NOMO-1 (cell line): ENCODE results near the gene WWC2.
"Not testable (repeated sequence)": the region's sequence is repeated elsewhere in the genome, so short reads cannot be mapped to it uniquely, and the experiment has no call there.

ENCODE experiments used
- DNase-seq, 2 experiments: peaks; one replicate each; lab custom pipeline; 2025; ENCODE audit not compliant: unreplicated experiment in 2 of 2; lab: John Stamatoyannopoulos, UW

The WWC2 gene

DNA sequence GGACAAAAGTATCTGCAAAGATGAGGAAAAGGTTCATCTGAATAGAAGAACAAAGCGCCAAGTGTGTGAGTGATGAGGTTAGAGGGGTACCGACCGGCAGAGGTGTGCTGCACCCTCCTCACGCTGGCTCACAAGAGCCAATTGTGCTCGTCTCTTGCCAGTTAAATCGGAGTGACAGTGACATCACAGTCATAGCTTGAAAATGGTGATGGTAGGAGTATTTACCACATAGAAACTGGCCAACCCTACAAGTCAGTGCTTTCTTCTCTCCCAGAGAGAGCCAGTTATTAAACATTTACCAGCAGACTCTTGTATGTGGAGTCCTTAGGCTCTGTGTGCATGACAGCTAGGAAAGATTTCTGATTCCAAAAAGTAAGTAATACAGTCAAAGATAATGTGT lies 188.6 kb downstream of the WWC2 start:
- no peak for DNase-seq

DNA sequence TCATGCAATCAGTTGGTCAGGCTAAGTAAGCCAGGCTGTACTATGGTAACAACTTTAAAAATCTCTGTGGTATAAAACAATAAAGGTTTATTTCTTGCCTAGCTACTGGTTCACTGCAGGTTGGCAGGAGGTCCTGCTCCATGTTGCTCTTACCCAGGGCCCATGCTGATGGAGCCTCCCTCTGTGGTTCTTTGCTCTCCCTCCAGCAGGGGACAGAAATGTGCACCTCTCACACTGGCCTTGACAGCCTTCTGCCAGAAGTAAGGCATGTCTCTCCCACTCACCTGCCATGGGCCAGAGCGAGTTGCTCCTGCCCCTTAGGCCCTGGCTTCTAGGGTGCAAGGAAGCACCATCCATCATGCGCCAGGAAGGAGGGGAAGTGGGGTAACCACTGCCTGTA lies 189.9 kb downstream of the WWC2 start:
- DNase-seq, result no peak

DNA sequence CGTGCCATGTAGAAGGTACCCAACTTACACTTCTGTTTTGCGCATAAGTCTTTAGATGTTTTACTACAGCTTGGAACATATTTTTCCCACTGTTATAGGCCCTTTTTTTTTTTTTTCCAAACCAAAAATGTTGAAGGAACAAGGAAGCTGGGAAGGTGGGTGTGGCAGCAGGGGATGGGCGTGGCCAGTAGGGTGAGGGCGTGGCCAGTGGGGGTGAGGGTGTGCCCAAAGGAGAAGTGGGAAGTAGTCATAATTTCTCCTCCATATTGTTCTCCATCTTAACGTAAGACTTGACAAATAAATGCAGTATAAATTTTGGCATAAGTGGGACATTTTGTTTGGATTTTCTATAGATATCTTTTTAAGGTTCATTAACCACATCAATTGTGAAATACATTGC lies 190.6 kb downstream of the WWC2 start:
- no peak for DNase-seq

DNA sequence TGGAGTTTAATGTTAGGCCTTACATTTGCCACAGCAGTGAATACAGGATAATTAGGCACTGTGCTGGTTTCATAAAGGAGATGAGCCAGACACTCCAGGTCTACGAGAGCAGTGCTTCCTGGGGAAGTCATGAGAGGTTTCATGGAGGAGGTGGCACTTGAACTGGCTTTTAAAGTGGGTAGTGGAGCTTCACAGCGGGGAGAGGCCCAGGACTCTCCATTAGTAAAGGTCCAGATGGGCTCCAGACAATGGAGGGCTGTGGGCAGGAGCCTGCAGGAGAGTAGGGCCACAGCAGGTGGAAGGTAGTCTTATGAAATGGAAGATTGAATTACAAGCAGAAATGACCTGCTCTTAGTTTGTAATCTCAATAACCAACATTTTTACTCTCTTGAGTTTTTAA lies 192.0 kb downstream of the WWC2 start:
- DNase-seq, result no peak

DNA sequence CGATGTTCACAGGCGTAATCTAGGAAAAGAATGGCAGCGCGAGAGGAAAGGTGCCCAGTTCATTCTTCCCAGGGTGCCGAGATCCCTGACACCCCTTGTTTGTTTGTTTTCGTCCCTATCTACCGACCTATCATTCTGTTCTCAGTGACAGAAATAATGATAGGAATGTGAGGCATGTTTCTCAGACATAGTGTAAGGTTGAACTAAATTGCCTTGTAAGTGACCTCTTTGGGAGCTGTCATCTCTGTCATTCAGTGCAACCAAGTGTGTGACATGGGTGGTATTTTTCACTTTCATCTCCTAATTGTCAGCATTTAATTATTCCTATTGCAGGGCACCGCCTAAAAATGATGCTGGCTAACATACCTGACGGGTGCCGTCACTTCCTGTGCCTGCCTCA lies 196.7 kb downstream of the WWC2 start:
- DNase-seq, result no peak

DNA sequence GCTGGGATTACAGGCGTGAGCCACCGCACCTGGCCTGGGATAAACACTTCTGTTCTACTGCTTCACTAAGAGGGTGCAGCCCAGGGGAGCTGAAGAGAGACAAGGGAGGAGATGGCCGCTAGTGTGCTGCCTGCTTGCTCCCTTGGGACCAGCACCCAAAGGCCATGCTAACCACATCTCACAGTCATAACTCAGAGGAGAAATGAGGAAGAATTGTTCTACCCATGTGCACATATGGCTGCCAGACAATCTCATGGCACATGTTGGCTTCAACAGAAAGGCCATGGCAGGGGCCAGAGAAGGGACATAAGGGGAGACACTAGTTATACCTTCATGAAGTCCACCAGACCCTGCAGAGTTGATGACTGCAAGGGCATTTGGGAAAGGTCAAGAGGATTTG lies 198.6 kb downstream of the WWC2 start:
- DNase-seq, result no peak

DNA sequence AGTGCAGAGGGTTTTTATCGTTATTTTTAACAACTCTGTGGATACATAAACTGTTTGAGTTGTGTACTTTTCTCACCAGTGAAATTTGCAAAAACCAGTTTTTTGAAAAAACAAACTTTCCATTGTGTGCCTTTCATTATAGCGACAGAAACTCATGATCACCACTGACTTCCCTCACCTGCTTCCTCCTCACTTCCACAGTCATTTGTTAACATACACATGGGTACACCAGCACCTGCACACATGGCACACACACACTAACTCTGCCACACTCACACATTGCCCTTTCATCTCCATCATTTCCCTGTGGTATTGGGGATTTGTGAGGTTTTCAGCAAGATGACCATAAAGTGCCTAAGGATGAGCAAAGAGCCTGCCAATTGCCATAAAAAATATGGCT lies 200.4 kb downstream of the WWC2 start:
- DNase-seq, result no peak

DNA sequence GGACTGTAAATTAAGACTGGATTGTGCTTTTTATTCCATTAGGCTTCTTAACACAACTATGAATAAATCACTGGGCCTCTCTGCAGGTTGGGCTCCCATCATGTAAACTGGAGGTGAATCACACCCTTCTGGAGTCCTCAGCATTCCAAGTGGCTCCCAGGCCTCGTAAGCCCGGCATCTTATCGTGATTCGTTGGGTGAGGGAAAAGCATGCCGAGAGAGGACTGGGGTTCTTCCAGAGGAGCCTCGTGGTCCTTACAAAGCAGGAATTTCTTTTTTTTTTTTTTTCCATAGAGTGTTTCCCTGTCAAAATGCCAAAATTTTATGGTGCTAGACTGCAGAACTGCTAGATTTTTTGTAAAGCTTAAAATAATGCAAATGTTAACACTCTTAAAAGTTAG lies 201.0 kb downstream of the WWC2 start:
- no peak for DNase-seq

DNA sequence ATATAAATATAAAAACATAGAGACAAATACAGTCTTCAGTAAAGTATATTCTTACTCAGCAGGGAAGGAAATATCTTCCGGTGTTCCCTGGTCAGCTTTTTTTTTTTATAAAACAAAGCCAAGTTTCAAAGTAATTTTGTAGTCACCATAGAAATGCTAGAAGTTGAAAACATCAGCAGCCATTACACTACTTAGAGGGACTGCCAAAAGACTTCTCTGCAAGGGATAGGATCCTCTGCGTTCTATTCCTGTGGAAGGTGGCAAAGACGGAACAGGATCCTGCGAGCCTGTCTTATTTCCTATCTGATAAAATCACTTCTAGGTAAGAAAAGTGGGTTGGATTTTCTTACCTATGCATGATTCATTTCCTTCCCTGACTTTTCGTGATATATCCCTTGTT lies 201.6 kb downstream of the WWC2 start:
- no peak for DNase-seq

DNA sequence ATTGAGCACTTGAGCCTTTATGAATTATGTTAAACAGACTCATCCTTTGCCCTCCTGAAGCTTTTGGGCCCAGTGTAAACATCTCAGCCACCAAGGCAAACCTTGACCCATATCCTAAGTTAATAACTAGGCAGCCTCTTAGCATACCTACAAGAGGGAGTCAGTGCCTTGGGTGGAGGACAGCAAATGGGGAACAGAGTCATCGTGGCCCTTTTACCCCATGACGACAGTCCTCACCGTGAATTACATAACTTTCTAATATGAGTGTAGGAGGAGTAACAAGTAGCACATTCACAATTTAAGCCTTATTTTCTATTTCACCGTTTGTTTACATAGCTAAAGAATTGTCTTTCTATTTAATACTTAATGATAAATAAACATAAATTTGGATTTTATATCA lies 204.2 kb downstream of the WWC2 start:
- DNase-seq, result peak; percentile 13 to 19

DNA sequence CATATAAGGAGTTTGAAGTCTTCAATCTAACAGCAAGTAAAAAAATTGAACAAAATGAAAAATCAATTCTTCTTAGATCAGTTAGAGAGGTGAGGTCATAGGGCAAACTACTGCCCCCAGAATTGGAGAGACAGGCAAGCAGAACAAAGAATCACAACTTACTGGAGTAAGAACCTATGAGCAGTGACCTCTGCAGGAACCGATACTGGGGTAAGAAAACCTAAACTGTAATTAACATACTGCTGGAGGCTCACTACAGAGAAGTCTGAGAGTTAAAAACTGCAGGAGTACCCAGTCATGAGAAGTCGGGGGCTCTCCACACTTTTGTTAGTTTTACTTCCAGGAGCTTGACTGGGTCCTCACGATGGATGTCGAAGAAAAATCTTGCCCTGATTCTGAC lies 205.0 kb downstream of the WWC2 start:
- peak in 1 of 2 experiments; percentile 10 for DNase-seq

DNA sequence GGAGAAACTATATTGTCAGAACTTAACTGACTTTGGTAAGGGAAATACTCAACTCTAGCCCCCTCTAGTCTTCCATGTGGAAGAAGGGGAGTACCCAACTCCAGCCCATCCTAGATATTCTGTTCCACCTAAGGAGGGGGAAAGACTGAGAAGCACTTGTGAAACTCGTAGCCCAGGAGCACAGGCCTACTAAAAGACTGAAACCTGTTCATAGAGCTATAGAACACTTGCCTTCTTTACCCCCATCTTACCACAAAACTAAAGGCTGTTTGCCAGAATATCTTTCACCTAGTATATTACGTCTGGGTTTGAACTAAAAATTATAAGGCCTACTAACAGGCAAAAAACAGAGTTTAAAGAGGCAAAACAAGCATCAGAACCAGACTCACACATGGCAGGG lies 205.5 kb downstream of the WWC2 start:
- DNase-seq, result no peak

DNA sequence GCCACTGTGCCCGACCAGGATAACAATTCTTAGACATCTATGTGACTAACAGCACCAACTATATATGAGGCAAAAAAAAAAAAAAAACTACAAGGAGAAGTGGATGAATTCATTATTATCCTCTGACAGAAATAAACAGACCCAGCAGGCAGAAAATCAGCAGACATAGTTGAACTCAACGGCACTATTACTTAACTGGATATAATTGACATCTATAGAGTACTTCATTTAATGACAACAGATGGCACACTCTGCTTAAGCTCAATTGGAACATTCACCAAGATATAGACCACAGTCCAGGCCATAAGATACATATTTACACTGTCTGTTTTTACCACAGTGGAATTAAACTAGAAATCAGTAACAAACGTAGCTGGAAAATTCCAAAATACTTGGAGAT lies 207.8 kb downstream of the WWC2 start:
- DNase-seq, result no peak

DNA sequence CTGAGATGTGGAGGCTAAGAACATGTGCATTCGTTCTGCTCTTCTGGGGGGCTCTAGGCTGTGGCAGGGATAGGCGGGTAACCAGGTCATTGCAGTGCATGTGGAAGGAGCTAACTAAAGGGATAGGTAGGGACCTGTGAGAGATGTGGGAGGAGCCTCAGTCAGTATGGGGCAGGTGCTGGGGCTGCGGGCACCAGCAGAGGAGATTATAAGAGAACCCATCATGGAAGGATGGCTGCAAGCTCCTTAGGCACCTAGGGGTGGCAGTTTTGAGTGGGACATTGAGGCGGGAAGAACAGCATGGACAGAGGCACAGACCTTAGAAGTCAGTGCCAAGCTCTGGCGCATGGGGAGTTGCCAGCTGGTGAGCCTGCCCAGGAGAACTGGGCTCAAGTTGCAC lies 213.8 kb downstream of the WWC2 start:
- no peak for DNase-seq

DNA sequence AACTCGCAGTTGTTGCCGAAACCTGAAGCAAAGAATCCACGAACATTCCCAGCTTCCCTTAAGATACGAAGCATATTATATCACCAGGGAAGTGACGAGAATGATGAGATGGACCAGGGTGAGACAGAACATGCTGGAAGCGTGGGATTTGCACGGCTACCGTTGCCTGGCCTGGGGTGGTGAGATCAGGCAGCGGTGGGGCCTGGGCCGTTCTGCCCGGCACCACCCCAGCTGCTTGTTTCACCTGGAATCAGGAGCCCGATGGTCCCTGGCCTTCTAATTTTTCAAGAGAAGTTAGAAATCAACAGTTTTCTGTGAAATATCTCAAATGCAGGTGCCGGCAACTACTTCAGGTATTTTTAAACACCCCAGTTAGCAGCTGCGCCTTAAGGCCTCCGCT lies 215.3 kb downstream of the WWC2 start:
- no peak for DNase-seq

DNA sequence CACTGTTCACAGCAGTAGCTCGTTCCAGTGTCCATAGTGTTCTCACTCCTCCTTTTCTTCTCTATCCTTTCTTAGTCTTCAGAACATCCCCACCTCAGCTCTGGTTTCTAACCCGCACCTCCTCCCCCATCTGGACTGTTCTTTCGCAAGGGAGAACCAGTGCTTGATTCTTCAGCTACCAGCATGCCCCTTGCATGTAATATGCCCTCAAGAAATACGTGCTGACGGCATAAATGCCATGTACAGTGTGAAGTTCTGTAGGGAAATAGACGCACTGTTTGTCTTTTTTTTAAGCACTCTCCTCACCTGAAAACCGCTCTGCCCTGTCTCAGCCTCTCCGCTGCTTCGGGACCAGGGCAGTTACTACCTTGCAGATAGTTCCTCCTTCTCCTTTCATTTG lies 215.7 kb downstream of the WWC2 start:
- DNase-seq, result no peak

DNA sequence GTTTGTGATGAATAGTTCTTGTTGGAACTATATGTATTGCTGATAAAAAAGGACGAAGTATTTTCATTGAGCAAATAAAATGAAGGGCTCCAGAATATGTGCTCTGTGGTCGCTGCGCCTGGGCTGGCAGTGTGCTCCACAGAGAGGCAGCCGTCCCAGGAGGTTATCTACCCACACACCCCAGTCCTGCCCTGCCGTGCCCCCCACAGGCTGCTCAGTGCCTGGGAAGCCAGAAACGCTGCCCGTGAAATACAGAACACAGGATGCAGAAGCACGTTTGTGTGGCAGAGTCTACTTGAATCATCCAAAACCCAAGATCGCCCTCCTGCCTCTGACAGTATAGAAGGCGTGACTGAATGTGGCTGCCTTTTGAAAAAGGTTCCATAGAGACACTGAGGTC lies 219.6 kb downstream of the WWC2 start:
- no peak for DNase-seq

DNA sequence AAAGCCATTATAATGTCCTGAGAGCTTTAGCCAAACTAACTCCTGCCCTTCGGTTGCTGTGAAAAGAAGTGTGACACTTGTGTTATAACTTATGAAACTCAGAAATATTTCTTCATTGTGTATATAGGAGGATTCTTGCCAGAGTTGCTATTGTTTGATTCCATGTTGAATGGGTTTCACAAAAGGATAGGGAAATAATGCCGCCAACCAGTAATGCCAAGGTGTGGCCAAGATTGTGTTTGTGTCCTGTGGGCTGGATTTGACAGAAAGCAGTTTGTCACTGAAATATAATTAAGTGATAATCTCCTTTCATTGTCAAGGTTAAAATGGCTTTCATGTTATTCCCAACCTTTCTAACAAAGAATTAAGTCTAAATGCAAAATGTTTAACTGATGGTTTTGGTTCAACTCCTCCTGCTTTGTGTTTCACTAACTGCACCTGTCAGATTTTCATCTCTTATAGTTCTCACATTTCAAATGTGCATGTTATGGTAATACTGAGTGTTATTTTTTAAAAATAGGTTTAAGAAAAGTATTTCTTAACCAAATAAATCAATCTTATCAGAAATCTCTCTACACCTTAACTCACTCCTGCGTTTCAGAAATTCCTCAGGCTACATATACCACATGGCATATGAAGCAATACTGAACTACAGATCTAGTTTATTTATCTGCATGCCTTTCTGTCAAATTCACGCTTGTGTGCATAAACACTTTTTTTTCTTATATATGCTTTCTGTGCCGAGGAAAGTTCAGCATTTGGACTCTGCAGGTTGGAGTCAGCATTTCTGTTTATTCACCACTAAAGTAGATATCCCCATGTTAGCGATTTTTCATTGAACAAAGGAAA lies 221.4 kb downstream of the WWC2 start, which contains the start of gene CLDN22:
TSS of gene CLDN22 (minus strand) at position 66 of the 849 bp plus-strand sequence. CDS start at position 8, 58 bp downstream.
- no peak for DNase-seq

DNA sequence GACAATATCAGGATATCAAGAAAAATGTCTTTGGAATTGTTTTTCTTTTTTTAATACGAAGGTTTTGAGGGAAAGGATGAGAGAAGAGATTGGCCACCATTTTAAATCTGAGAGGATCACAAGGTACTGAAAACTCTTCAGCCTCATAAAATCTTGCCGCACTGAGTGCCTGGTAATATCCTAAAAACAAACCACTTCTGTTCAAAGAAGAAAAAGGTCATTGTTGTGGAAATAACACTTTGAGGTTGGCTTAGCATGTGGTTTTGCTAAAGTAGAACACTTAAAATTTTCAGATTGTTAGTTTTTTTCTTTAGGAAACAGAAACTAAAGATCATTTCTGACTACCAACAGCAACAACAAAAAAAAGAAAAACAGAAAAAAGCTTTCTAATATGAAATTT lies 222.0 kb downstream of the WWC2 start:
- DNase-seq, result no peak

DNA sequence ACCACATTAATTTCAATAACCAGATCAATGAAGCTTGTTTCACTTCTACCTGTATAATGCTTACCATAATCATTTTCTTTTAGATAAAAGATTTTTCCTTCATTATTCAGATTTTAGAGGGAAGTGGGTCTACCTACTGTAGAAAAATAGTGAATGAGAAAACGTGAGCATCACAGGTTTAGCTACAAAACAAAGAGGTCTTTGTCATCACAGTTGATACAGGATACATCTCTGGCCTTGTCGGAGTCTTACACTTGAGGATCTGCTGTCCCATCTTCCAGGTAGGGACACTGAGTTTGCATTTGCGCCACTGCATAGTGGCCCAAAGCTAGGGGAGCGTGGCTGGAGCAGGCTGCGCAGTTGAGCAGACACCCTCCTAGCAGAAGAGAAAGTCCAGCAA lies 222.5 kb downstream of the WWC2 start:
- no peak for DNase-seq

DNA sequence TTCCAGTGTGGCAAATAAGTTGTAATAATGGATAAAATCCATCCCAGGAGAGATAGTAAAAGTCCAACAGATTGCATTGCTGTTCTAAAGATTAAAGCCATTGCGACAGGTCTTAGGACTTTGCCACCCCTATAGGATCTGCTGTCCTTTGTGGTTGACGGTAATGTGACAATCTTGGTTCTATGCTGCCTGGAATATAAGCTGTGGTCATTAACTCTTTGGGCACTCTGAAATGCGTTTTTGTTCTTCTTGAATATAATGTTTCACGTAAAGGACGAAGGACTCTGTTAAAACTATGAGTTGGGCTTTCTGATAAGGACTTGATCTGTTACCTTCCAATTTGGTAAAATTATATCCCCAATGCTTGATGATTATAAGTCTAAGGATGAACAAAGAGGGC lies 223.3 kb downstream of the WWC2 start, which contains the start of gene CLDN24:
TSS of gene CLDN24 (minus strand) at position 101 of the 400 bp plus-strand sequence. CDS start at position 101, 0 bp downstream.
- DNase-seq, result no peak

DNA sequence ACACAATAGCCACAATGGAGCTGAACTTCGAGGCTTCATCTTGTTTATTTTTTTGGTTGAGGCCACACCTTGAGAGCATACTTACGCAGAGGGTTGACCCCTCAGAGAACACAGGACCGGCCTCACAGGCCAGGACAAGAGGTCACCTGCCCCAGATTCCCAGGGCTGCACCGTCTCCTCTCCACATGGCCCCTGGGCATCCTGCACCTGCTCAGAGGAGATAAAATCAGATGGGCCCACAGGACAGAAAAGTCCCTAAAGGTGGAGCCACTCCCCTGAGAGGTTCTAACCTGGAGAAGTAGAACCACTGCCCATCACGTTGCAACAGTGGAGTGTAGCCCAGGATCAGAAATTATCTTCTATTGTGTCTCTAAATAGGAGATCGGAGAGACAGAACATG lies 224.2 kb downstream of the WWC2 start:
- DNase-seq, result no peak

DNA sequence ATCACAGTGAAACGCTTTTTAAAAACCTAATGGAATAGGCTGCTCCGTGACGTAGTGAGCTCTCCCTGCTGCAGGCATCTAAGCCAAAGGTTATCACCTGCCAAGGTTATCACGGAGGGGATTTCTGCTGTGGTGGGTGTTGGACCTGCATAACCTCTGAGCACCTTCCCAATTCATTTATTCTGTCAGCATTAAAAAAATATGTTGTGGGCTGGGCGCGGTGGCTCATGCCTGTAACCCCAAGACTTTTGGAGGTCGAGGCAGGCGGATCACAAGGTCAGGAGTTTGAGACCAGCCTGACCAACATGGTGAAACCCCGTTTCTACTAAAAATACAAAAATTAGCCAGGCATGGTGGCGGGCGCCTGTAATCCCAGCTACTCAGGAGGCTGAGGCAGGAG lies 225.0 kb downstream of the WWC2 start:
- not testable (repeated sequence) for DNase-seq
